Activated CD4-positive, alpha-beta T cell treated with anti-CD3 and anti-CD28 coated beads, Interleukin-2, amount 50 U/mL, for 16 hours (primary cell): ENCODE measurements around the gene WNT3.

Experiments
- DNase-seq: peaks from one replicate; pipeline ENCODE4 v3.0.0-alpha.2; 2020

The WNT3 gene

DNA sequence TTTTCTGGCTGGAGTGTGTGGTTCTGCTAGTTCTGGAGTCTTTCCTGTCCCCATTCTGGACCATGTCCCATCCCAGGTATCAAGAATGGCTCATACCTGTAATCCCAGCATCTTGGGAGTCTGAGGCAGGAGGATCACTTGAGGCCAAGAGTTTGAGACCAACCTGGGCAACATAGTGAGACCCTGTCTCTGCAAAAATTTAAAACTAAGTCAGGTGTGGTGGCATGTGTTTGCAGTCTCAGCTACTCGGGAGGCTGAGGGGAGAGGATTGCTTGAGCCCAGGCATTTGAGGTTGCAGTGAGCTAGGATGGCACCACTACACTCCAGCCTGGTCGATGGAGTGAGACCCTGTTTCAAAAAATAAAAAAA lies 15.3 kb upstream of the WNT3 start:
- no peak for DNase-seq

DNA sequence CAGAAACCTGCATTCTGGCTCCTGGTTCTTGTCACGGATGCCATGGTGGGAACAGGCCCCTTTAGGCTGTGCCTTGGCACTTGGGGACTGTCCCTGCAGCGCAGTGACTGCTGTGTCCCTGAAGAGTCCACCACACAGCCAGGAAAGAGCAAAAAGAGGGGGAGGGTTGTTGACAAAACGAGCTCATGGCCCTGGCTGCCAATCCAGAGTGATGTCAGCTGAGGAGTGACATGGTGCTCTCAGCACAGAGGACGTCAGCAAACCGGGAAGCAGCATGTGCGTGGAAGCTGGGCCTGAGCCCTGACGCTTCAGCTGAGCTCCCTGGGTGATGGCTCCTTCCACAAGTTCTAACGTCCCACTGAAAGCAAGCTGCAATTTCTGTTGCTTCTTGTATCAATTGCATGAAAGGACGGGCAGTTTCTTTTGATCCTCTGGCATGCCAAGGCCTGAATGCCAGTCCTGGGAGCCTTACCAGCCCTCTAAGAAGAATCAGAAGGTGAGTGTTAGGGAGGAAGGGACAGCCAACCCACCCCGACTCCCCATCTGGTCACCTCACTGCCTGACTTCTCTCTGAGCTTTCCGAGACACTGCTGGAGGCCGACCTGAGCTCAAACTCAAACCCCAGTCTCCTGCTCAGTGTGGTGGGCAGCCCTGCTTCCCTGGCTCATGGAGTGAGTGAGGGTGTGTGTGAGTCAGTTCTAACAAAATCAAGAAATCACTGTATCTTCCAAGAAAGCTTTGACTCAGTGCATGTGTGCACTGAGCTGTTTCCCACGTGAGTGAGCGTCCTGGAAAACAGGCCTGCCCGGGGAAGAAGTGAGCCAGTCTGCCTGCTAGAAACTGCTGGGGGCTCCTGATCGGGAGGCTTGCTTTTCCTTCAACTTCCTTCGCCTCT lies 14.7 kb upstream of the WNT3 start:
- no peak for DNase-seq

DNA sequence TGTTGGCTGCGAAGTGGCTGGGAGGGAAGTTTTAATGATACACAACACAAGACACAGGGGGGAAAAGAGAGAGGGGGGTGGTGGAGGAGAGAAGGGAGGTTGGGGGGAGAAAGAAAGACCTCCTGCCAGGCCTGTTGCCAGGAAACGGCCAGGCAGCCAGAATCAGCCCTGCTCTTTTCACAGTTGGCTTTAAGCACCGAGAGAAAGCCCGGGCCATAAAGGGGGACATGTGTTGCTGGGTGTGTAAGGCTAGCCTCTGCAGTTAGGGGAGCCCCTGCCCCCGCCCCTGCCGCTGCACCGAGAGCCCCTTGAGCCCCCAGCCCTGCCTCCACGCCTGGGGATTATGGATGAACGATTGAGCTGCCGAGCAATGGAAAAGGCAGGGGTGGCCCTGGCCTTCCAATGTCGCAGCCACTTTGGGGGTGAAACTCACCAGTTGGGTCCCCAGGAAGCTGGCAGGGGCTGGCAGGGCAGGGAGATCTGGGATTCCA lies 13.9 kb upstream of the WNT3 start:
- DNase-seq: no peak

DNA sequence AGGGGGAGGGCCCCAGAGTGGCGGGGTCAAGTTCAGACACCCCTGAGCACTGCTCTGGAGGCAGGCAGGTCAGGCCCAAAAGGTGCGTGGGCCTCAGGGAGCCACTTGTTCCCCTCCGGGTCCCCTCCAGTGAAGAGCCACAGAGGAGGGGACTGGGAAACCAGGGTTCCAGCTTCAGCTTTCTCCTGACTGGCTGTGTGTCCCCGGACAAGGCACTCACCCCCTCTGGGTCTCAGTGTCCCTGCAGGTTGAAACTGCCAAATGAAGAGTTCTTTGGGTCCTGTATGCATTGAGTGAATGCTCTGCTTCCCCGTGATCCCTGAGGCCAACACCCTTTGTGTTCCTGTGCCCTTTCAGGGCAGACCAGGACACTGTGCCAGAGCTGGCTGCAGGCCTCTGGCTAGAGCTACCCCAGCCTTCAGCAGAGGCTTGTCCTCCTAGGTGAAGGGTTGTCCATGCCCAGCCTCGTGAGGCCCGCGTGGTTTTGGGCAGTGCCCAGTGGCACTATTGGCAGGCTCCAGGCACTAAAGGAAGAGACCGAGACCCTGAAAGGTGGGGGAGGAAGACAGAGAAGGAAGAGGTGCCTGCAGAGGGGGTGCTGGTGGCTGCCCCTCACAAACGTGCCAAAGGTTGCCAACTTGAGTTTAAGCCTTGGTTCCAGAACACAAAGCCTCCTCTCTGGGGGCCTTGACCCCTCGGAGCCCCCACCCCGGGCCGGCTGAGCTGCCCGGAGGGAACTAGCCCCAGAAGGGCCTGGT lies 13.3 kb upstream of the WNT3 start:
- DNase-seq: no peak

DNA sequence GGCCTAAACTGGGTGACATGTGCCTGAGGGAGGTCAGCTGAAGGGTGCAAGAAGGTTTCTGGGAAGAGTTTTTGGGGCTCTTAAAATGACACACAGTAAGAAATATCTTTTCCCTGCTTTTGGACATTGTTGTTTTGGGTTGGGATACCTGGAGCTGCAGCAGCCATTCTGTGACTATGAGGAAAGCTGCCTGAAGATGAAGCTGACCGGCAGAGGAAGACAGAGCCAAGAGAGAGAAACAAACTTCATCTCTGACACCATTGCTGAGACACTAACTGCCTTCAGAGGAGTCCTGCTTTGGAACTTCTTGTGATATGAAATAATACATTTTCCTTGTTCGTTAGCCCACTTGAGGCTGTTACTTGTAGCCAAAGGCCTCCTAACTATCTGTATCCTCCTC lies 8.8 kb upstream of the WNT3 start:
- DNase-seq: no peak

DNA sequence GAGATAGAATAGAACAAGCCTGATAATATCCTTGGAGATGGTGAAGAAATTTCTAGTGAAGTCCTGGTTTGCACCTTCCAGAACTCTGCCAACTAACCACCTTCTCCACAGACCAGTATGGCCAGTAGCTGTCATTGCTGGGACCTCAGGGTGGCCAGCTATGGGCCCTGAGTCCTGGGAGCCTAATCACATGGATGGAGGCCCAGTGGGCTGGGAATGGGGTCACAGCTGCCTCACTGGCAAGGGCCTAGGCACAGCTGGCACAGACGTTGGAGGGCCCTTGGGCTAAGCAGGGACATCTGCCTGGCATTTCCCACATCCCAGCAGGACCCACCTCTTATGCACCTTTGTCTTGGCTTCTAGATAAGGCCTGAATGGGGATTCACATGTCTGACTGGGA lies 7.6 kb upstream of the WNT3 start:
- DNase-seq: no peak

DNA sequence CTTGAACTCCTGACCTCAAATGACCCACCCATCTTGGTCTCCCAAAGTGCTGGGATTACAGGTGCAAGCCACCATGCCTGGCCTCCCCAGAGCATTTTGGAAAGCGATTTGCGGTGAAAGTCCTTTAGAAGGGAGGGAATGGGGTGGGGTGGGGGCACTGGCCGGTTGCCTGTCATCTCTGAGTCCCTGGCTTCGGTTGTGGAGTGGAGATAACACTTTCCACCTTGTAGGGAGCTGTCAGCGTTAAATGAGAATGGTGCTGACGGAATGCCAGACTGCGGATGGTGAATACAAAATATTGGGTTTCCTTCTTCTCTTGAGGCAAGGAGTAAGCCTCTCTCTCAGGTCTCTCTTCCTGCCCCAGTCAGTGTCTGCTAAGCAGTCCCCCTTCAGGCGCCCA lies 5.2 kb upstream of the WNT3 start:
- DNase-seq: no peak

DNA sequence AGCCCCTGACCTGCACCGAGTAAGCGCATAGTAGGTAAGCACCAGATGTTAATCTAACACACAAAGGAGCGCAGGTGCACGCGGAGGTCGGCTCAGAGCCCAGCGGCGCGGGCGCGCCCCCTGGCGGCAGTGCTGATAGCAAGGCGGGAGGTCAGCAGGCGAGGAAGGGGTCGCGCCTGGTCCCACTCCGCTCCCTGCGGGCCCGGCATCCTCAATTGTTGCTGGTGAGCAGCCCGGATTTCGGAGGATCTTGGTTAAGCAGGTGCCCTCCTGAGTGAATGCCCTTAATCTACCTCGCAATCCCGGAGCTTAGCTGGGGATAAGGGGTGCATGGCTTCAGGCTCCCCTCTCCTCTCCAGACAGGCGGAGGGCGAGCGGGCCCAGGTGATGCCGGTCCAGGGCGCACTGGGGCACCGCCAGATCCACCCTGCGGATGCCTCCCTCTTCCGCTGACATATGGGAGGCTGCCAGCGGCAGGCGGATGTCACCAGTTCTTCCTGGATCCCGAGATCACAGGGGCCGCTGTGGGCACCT lies 4.0 kb upstream of the WNT3 start:
- DNase-seq: peak; percentile 38

DNA sequence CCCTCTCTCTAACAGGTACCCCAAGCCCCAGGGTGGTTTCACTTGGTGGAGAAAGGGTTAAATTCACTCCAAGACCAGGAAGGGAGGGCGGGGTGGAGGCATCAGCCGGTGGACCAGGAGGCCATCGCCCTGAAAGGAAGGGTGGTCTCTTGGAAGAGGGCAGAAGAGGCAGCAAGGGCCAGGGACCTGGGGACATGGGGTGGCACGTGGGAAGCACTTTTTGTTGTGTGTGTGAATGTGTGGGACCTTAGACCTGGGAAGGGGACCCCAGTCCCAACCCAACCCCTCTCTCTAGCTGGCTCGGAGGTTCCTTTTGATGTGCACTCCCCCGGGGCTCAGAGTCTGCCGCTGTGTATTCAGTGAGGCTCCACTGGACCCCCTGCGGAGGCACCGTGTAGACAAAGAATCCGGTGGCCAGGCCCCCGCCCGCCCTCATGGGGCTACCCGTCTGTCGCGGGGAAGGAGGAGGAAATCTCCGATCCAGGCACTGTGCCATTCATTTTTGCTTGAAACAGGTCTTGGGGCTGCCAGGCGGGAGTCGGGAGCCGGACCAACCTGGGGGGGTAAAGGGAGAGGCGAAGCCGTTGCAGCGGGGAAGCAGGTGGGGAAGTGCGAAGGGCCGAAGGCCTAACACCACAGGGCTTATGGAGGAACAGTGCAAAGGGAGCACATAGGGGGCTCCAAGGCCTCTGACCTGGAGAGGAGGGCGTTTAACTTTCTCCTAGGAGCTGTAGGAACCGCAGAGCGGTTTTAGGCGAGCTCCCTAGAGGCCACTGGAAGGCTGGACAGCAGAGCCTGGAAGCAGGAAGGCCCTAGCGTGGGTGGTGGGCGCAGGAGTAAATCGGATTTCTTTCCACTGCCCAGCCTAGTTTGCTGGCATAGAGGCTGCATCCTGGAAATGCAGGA lies 3.2 kb upstream of the WNT3 start:
- DNase-seq: no peak

DNA sequence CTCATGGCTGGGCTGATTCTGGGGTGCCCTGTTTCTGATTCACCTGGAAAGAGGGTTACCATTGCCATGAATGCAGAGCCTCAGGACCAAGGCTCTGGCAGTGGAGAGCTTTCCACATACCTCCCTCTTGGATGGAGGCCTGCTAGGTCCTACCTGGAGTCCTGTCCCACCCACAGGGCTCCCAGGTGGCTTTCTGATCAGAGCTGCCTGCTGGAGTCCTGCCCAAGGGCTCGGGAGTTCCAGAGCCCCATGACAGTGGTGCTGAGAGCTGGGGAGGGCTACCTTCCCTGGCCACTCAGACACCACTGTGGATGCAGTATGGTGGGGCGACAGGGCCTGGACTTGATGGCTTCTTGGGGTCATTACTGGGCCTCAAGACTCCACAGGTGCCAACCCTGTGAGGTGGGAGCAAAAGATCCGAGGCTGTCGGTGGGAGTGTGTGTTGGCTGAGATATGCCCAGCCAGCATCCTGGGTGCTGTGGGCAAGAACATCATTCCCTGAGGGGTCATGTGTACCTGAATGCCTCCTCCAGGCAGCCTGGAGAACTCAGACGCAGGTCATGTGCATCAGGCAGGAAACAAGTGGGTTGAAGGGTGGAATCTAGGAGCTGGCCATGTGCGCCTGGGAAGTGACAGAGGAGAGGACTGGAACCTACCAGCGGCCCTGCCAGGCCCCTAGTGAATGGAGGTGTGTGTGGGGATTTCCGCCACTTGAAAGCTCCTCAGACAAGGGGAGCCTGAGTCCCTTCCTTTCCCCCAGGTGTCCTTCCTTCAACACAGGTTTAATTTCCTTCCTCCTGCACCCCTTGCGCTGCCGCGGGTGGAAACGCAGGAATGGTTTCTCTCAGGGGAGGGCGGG lies 2.3 kb upstream of the WNT3 start:
- DNase-seq: no peak

DNA sequence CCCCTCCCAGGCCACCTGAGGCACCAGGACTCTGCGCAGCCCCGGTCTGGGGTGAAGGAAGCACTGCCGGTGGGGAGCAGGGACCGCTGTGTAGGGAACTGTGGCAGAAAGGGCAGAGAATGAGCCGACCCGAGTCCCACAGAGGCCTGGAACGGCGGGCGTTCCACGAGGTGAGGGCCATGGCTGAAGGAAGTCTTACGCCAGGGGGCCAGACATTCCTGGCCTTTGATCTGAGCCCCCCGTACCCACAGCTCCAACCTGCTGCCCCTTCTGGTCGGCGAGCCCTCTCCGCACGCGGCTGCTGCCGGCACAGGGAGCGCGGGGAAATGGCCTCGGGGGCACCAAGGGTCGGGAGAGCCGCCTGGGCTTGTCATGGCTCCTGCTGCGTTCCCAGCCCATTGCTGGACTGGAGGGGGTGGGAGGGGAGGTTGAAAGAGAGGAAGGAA lies 1.4 kb upstream of the WNT3 start:
- DNase-seq: no peak

DNA sequence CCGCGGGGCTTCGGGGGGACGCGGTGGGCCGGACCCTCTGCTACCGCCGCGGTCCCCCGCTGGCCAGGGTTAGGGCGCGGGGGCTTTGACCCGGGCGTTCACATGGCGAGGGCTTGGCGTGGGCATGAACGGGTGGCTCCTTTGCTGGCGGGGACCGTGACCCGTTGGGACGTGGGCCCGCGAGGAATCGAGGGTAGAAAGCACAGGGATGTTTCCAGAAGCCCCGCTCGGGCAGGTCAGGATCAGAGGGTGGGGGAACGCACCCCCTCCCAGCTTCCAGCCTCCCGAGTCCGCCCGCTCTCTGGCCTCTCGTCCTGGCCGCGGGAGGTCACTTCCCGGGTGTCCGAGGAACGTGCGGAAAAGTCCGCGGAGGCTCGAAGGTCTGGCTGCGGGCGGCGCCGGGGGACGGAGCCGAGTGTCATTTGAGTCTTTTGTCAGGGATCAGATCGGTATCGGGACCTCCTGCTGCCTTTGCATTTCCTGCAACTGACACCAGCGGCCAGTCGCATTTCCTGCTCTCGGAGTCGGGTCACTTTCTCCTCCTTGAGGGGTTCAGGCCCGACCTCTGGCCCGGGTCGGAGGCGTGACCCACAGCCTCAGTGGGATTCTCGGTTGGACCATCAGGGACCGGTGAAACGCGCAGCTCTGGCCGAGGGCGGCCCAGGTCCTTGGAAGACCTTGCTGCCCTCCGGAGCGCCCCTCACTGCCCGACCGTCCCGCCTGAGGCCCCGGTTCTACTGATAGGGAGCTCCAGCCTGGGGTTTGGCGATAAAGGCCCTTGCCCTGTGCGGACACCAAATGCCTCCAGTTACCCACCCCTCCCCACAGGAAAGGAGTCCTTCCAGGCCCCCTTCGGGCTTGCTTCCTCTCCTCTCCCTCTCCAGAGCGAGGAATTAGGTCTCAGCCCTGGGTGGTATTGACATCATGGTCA lies 702 bp upstream of the WNT3 start:
- peak; percentile 18 for DNase-seq

DNA sequence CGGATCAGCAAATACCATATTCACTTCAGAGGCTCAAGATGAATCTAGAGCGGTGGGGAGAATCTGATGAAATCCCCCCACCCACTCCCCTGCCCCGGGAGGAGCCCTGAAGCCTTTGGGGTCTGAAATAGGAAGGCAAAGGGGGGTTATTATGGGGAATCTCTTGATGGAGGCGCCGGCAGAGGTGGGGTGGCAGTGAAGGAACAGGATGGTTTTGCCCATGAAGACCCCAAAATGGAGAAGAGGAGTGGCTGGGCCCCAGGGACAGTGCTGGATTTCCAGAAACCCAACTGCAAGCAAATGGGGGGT lies 637 bp downstream of the WNT3 start:
- no peak for DNase-seq

DNA sequence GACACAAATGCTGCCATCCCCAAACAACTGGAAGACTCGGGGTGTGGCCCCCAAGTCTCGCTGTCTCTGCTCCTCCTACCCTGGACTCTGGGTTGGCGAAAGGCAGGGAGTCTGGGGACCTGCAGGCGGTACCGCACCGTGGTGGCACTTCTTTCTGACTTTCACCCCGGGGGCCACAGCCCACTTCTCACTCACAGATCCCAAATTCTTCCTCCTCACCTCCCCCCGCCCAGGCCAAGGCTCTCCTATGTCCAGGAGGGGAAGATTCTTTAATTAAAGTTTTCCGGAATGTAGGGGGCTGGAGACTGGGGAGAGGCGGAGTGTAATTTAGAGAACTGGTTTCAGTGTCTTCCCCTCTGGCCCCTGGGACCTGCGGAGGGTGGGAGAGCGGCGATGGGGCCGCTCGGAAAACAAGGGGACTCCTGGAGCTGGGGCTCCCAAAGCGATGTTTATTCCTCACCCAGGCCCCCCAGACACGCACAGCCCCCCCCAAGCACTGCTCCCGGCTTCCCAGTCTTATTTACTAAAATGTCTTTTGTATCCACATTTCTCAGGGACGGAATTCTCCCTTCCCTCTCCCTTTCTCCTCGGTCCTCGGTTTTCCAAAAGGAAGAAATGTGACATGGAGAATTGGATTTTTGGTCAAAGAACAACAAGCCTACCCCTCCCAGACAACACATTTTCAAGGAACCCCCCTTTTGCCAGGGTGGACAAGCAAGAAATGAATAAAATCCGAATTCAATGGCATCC lies 1.2 kb downstream of the WNT3 start:
- DNase-seq: no peak

DNA sequence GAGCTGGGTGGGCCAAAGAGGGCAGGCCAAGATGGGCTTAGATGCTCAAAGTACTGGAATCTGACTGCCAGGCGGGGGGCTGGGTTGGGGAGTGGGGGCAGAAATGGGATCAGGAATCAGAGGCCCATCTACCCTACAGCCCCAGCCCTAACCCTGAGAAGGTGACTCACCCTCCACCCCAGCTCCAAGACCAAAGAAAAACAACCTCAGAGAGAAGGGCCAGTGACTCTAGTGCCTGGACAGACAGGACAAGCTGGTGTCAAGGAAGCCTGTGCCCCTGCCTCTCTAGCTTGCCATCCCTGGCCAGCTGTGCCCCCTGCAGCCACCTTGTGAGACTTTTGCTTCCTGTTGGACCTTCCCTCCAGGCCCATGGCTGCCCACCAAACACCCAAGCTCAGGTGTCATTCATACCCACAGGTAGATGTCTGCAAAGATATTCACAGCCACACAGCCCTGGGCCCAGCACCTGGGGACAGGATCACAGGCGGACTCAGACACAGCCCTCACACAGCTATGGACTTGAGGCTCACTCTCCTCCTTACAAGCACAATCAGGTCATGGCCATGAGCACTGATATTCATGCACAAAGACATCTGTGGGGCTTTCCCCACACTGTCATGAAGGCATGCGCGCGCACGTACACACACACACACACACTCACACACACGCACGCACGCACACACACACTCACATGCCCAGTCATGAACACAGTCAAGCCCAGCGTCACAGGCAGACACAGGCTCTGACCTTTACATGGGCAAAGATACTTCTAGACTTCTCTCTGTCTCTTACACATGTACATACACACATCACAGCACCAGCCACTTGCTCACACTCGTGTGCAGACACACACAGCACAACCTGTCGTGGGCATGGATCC lies 2.8 kb downstream of the WNT3 start:
- no peak for DNase-seq

DNA sequence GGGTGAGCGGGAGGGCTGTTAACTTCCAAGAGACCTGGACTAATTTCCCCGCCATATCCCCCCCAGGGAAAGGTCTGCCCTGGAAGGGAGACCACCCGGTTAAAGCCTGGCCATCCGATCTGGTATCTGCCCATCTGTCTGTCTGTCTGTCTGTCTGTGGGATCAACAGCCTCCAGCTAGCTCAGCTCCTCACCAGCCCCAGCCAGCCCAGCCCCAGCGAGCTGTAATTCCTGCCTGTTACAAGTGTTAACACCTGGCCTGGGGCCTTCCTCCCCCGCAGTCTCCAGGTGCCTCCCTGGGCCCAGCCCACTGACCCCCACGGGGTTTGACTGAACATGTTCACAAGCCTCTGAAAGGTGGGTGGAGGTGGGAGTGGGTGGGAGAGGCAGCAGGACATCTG lies 4.0 kb downstream of the WNT3 start:
- DNase-seq: no peak

DNA sequence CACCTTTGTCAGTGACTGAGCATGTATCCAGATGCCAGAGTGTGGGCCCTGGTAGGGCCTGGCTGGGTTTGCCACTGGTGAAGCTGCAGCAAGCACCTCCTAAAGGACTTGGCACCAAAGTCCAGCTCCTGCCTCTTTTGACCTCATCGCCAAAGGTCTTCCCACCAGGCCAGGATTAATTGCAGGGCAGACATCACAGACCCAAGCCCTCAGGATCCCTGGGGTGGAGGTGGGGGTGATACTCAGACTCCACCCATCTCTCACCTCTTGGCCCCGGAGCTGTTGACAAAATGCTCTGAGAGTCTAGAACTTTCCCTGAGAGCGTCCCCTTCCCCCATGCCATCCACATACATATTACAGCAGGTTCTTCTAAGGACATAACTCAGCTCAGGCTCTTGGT lies 4.6 kb downstream of the WNT3 start:
- no peak for DNase-seq

DNA sequence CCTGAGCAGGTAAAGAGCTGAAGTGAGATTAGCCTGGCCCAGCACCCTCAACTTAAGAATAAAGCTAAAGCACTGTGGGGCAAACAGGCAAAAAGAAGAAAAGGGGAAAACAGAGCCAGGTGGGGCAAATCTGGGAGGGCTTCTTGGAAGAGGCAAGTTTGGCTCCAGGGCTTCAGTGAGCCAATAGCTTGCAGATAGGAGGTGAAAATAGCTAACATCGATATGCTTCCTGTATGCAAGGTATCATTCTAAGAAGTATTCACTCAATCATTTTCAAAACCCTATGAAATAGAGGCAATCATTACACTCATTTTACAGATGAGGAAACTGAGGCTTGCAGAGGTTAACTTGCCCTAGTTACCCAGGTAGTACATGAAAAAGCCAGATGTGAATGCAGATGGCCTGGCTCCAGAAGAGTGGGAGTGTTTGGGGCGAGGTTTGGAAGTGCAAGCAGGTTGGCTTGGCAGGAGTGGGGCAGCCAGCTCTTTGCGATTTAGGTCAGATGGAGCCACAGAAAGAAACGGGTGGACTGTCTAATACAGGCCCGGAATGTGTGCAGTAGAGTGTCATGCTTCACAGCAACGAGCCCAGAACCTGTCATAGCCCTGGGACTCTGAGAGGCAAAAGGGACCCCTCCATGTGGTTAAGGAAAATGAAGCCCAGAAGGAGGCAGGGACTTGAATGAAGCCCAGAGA lies 5.7 kb downstream of the WNT3 start:
- DNase-seq: no peak
